Measurements from ENCODE around the gene CD33.
"Not testable (repeated sequence)": the region's sequence is repeated elsewhere in the genome, so short reads cannot be mapped to it uniquely, and the experiment has no call there.

Gene CD33

GRCh38 chr19:51224898-51225393, at the start of gene CD33:
CD33 (plus strand) TSS chr19:51225080; CDS start chr19:51225119, 39 bp downstream.
- not testable (repeated sequence) for DNase-seq (ENCODE audit: low read depth in 2 of 2)

- no peak for DNase-seq (ENCODE audit: low read depth in 2 of 2)
Observed at GRCh38 chr19:51179256-51179655, 45.6 kb upstream of the CD33 start.

- DNase-seq (ENCODE audit: low read depth in 2 of 2), result no peak
Observed at GRCh38 chr19:51181377-51181912, 43.4 kb upstream of the CD33 start.

- DNase-seq (ENCODE audit: low read depth in 2 of 2), result no peak
Observed at GRCh38 chr19:51181913-51182419, 42.9 kb upstream of the CD33 start.

- DNase-seq (ENCODE audit: low read depth in 2 of 2), result no peak
Observed at GRCh38 chr19:51183629-51184028, 41.3 kb upstream of the CD33 start.

- no peak for DNase-seq (ENCODE audit: low read depth in 2 of 2)
Observed at GRCh38 chr19:51185069-51185867, 39.6 kb upstream of the CD33 start.

- no peak for DNase-seq (ENCODE audit: low read depth in 2 of 2)
Observed at GRCh38 chr19:51185868-51186215, 39.0 kb upstream of the CD33 start.

- DNase-seq (ENCODE audit: low read depth in 2 of 2), result no peak
Observed at GRCh38 chr19:51186323-51186722, 38.6 kb upstream of the CD33 start.

- DNase-seq (ENCODE audit: low read depth in 2 of 2), result no peak
Observed at GRCh38 chr19:51187395-51188226, 37.3 kb upstream of the CD33 start.

GRCh38 chr19:51188227-51188559, 36.7 kb upstream of the CD33 start:
- no peak for DNase-seq (ENCODE audit: low read depth in 2 of 2)

- DNase-seq (ENCODE audit: low read depth in 2 of 2), result no peak
Observed at GRCh38 chr19:51192689-51193088, 32.2 kb upstream of the CD33 start.

- no peak for DNase-seq (ENCODE audit: low read depth in 2 of 2)
Observed at GRCh38 chr19:51194527-51195315, 30.2 kb upstream of the CD33 start.

GRCh38 chr19:51195316-51195586, 29.6 kb upstream of the CD33 start:
- no peak for DNase-seq (ENCODE audit: low read depth in 2 of 2)

GRCh38 chr19:51195616-51196015, 29.3 kb upstream of the CD33 start:
- no peak for DNase-seq (ENCODE audit: low read depth in 2 of 2)

GRCh38 chr19:51196181-51196580, 28.7 kb upstream of the CD33 start:
- no peak for DNase-seq (ENCODE audit: low read depth in 2 of 2)

- DNase-seq (ENCODE audit: low read depth in 2 of 2), result no peak
Observed at GRCh38 chr19:51198641-51199040, 26.2 kb upstream of the CD33 start.

GRCh38 chr19:51200071-51200666, 24.7 kb upstream of the CD33 start:
- no peak for DNase-seq (ENCODE audit: low read depth in 2 of 2)

GRCh38 chr19:51201712-51202111, 23.2 kb upstream of the CD33 start:
- DNase-seq (ENCODE audit: low read depth in 2 of 2), result no peak

GRCh38 chr19:51203916-51204315, 21.0 kb upstream of the CD33 start:
- no peak for DNase-seq (ENCODE audit: low read depth in 2 of 2)

GRCh38 chr19:51204321-51204720, 20.6 kb upstream of the CD33 start:
- no peak for DNase-seq (ENCODE audit: low read depth in 2 of 2)

GRCh38 chr19:51207747-51208146, 17.1 kb upstream of the CD33 start:
- DNase-seq (ENCODE audit: low read depth in 2 of 2), result no peak

Data from stimulated activated CD4-positive, alpha-beta T cell treated with anti-CD3 and anti-CD28 coated beads, Interleukin-1b, Interleukin-23, amount 100 ng/mL, for 4 hours (primary cell).